GM13976 (cell line): ENCODE data around the gene NFIA.

Experiments used
- DNase-seq: peaks from one replicate; pipeline ENCODE4 v3.0.0; 2012; ENCODE audit warnings: low spot score
- CTCF ChIP-seq: IDR thresholded peaks from 2 replicates; pipeline ENCODE4 v1.5.1; 2012; ENCODE audit warnings: borderline replicate concordance, mild to moderate bottlenecking; ENCODE audit not compliant: insufficient read depth; ENCODE audit errors: extremely low read depth, missing control alignments, control extremely low read depth
- in situ Hi-C: fragments of 300-500 bp; cut with MboI; formaldehyde crosslinking; loops from one replicate; pipeline ENCODE4 v1.12.0; 2022; ENCODE audit warnings: low sequenced_read_pairs, mixed read lengths, inconsistent platforms; ENCODE audit not compliant: unreplicated experiment

NFIA gene

GRCh38 chr1:61433646-61434045 is 351.3 kb downstream of the NFIA start:
- no peak for TF ChIP-seq CTCF
- DNase-seq = no peak
- in situ Hi-C loops = no loop called here

GRCh38 chr1:61434276-61434675 is 351.9 kb downstream of the NFIA start:
- in situ Hi-C loops = no loop called here
- no peak for TF ChIP-seq CTCF
- DNase-seq = no peak

- TF ChIP-seq CTCF = no peak
- no peak for DNase-seq
Measured at GRCh38 chr1:61435226-61435625, 352.9 kb downstream of the NFIA start.

GRCh38 chr1:61436016-61436415 is 353.7 kb downstream of the NFIA start:
- no peak for DNase-seq
- TF ChIP-seq CTCF = no peak
- in situ Hi-C loops = no loop called here

More at GRCh38 chr1:61435226-61435625, 352.9 kb downstream of the NFIA start:
- in situ Hi-C loops = no loop called here

GRCh38 chr1:61436491-61437120 is 354.2 kb downstream of the NFIA start:
- in situ Hi-C loops = no loop called here
- no peak for DNase-seq
- TF ChIP-seq CTCF = no peak

GRCh38 chr1:61439234-61439633 is 356.9 kb downstream of the NFIA start:
- no peak for TF ChIP-seq CTCF
- DNase-seq = no peak
- in situ Hi-C loops = no loop called here

GRCh38 chr1:61441723-61442262 is 359.4 kb downstream of the NFIA start:
- no peak for DNase-seq
- in situ Hi-C loops = no loop called here
- no peak for TF ChIP-seq CTCF
